Breast epithelium (tissue), 3 donors: ENCODE measurements around the gene TRMT1.

Experiments
- POLR2A ChIP-seq: fragments of 450-650 bp; IDR thresholded peaks from one replicate; pipeline ENCODE4 v1.6.1; 2016; ENCODE audit warnings: antibody characterized with exemption, mild to moderate bottlenecking, moderate library complexity
- POLR2AphosphoS5 ChIP-seq, 3 donors: sonication (generic); formaldehyde crosslinking; IDR thresholded peaks; one replicate each; pipeline ENCODE4 v1.6.1; 2017; ENCODE audit warnings: antibody characterized with exemption in 3 of 3
- TF ChIP-seq, protein P1 (sequence below), 3 donors: fragments of 450-650 bp; IDR thresholded peaks; one replicate each; pipeline ENCODE4 v1.5.1; 2016 to 2017; ENCODE audit warnings: antibody characterized with exemption in 3 of 3, mild to moderate bottlenecking in 3 of 3, moderate library complexity in 3 of 3

DNA sequence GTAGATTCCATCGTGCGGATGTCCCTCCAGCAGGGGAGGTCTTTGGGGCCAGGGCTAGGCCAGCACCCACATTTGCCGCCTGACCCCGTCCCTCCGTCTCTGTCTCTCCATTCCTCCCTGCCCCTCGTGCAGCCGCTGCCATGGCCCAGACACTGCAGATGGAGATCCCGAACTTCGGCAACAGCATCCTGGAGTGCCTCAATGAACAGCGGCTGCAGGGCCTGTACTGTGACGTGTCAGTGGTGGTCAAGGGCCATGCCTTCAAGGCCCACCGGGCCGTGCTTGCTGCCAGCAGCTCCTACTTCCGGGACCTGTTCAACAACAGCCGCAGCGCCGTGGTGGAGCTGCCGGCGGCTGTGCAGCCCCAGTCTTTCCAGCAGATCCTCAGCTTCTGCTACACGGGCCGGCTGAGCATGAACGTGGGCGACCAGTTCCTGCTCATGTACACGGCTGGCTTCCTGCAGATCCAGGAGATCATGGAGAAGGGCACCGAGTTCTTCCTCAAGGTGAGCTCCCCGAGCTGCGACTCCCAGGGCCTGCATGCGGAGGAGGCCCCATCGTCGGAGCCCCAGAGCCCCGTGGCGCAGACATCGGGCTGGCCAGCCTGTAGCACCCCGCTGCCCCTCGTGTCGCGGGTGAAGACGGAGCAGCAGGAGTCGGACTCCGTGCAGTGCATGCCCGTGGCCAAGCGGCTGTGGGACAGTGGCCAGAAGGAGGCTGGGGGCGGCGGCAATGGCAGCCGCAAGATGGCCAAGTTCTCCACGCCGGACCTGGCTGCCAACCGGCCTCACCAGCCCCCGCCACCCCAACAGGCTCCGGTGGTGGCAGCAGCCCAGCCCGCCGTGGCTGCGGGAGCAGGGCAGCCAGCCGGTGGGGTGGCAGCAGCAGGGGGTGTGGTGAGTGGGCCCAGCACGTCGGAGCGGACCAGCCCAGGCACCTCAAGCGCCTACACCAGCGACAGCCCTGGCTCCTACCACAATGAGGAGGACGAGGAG lies 18.8 kb upstream of the TRMT1 start:
- TF ChIP-seq POLR2A = no peak
- TF ChIP-seq, protein P1, sequence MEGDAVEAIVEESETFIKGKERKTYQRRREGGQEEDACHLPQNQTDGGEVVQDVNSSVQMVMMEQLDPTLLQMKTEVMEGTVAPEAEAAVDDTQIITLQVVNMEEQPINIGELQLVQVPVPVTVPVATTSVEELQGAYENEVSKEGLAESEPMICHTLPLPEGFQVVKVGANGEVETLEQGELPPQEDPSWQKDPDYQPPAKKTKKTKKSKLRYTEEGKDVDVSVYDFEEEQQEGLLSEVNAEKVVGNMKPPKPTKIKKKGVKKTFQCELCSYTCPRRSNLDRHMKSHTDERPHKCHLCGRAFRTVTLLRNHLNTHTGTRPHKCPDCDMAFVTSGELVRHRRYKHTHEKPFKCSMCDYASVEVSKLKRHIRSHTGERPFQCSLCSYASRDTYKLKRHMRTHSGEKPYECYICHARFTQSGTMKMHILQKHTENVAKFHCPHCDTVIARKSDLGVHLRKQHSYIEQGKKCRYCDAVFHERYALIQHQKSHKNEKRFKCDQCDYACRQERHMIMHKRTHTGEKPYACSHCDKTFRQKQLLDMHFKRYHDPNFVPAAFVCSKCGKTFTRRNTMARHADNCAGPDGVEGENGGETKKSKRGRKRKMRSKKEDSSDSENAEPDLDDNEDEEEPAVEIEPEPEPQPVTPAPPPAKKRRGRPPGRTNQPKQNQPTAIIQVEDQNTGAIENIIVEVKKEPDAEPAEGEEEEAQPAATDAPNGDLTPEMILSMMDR (IDR thresholded peaks at IDR 0.05) = no peak
- no peak for TF ChIP-seq POLR2AphosphoS5 (IDR thresholded peaks at IDR 0.05)
